ENCODE measurements around the gene LLGL2.
"Not testable (repeated sequence)": the region's sequence is repeated elsewhere in the genome, so short reads cannot be mapped to it uniquely, and the experiment has no call there.

The LLGL2 gene, protein sequence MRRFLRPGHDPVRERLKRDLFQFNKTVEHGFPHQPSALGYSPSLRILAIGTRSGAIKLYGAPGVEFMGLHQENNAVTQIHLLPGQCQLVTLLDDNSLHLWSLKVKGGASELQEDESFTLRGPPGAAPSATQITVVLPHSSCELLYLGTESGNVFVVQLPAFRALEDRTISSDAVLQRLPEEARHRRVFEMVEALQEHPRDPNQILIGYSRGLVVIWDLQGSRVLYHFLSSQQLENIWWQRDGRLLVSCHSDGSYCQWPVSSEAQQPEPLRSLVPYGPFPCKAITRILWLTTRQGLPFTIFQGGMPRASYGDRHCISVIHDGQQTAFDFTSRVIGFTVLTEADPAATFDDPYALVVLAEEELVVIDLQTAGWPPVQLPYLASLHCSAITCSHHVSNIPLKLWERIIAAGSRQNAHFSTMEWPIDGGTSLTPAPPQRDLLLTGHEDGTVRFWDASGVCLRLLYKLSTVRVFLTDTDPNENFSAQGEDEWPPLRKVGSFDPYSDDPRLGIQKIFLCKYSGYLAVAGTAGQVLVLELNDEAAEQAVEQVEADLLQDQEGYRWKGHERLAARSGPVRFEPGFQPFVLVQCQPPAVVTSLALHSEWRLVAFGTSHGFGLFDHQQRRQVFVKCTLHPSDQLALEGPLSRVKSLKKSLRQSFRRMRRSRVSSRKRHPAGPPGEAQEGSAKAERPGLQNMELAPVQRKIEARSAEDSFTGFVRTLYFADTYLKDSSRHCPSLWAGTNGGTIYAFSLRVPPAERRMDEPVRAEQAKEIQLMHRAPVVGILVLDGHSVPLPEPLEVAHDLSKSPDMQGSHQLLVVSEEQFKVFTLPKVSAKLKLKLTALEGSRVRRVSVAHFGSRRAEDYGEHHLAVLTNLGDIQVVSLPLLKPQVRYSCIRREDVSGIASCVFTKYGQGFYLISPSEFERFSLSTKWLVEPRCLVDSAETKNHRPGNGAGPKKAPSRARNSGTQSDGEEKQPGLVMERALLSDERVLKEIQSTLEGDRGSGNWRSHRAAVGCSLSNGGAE

DNA sequence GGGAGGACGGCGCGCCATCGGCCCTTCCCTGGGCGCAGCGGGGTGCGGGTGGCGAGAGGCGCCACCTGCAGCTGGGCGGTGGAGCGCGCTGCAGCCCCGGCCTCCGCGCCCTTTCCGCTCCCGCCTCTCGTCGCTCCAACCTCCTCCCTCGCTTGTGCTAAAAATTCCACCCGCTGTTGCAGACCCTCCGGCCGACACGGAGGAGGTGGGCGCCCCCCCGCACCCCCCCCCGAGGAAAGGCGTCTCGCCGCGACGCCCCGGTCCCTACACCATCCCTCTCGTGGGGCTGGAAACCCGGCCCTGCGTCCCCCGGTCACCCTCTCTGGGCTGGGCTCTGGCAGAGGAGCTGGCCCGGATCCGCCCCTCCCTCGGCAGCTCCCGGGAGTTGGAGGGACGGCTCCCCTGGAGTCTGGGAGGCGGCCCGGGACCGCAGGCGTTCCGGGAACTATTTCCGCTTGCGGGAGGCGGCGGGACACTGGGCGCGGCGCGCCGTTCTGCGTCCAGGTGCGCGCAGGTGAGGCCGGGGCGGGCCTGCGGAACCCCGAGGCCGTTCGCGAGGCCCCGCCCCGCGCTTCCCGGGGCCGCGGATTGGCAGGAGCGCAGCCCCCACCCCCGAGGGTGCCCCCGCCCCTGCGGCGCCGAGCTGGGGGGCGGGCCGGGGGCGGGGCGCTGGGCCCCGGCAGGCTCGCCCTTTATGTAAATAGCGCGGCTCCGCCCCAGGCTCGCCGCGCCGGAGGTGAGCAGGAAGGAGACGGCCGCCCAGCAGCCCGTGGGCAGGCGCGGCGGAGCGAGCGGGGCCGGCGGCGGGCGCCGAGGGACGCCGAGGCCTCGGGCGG lies at the start of gene LLGL2:
Gene LLGL2, plus strand, starts transcription at position 728 of the 836 bp plus-strand sequence. CDS start 17,730 bp downstream, outside the sequence.
- Histone ChIP-seq H3K4me1 (ENCODE audit: insufficient read depth, poor library complexity, severe bottlenecking) (peaks cover 5% of the 10 kb centered on the region), H3K9me3 (ENCODE audit: severe bottlenecking) (no peaks in the 10 kb centered on the region), H3K36me3 (ENCODE audit: low read depth) (peaks cover 15% of the 10 kb centered on the region), H3K27ac (ENCODE audit: poor library complexity, severe bottlenecking) (peak within 1 kb of the TSS; percentile 59), H3K4me3 (ENCODE audit: severe bottlenecking) (peak within 1 kb of the TSS; percentile 58), H3K27me3 (ENCODE audit: insufficient read depth, poor library complexity, severe bottlenecking) (no peaks in the 10 kb centered on the region)
- TF ChIP-seq, protein P1, sequence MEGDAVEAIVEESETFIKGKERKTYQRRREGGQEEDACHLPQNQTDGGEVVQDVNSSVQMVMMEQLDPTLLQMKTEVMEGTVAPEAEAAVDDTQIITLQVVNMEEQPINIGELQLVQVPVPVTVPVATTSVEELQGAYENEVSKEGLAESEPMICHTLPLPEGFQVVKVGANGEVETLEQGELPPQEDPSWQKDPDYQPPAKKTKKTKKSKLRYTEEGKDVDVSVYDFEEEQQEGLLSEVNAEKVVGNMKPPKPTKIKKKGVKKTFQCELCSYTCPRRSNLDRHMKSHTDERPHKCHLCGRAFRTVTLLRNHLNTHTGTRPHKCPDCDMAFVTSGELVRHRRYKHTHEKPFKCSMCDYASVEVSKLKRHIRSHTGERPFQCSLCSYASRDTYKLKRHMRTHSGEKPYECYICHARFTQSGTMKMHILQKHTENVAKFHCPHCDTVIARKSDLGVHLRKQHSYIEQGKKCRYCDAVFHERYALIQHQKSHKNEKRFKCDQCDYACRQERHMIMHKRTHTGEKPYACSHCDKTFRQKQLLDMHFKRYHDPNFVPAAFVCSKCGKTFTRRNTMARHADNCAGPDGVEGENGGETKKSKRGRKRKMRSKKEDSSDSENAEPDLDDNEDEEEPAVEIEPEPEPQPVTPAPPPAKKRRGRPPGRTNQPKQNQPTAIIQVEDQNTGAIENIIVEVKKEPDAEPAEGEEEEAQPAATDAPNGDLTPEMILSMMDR (IDR thresholded peaks at IDR 0.05; ENCODE audit: poor library complexity, severe bottlenecking) = peak; percentile 72
- ATAC-seq (ENCODE audit: low read depth) (peak; percentile 77), DNase-seq (ENCODE audit: low spot score) (peak; percentile 87)

DNA sequence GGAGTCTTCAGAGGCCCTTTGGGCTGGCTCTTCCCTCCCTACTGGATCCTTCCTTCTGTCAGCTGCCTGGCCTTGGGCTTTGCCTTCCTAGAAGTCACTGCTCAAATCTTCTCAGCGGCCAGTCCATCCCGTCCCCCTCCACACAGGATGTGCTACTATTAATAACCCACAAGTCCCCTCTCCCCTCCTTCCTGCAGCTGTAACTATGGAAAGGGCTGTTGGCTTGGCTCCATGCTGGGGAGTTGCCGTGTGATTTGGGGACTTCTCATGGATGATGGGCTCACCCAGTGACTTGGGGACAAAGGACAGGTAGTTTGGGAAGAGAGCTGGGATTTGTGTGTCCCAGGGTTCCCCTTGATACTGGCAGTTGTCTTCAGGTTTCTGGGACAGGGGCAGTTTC lies 49.6 kb upstream of the LLGL2 start:
- ATAC-seq (ENCODE audit: low read depth) = no peak
- DNase-seq (ENCODE audit: low spot score) = no peak
- no peaks in the 10 kb centered on the region for H3K4me1 ChIP-seq (ENCODE audit: insufficient read depth, poor library complexity, severe bottlenecking)
- no peaks in the 10 kb centered on the region for H3K9me3 ChIP-seq (ENCODE audit: severe bottlenecking)
- H3K27ac ChIP-seq (ENCODE audit: poor library complexity, severe bottlenecking) = no peak overlapping the region
- no peak overlapping the region for H3K4me3 ChIP-seq (ENCODE audit: severe bottlenecking)
- H3K27me3 ChIP-seq (ENCODE audit: insufficient read depth, poor library complexity, severe bottlenecking) = no peaks in the 10 kb centered on the region
- peaks cover 26% of the 10 kb centered on the region for H3K36me3 ChIP-seq (ENCODE audit: low read depth)
- TF ChIP-seq, protein P1 (IDR thresholded peaks at IDR 0.05; ENCODE audit: poor library complexity, severe bottlenecking) = no peak

DNA sequence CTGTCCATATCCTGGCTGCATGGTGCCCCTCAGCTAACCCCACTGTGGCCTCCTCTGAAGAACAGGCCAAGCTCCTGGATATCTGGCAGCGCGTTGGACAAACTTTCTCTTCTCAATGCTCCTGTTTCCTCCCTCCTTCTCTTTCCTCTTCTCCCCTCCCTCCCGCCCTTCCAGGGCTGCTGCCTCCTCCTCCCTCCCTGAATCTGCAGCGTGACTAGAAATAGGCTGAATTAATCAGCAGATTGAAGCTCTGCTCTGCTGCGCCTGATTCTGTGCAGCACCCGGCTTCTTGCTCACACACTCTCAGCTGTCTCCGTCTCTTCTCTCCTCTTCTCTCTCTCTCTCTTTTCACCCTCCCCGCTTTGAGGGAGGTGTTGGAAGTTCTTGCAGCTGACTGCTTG lies 49.2 kb upstream of the LLGL2 start:
- no peaks in the 10 kb centered on the region for H3K27me3 ChIP-seq (ENCODE audit: insufficient read depth, poor library complexity, severe bottlenecking)
- TF ChIP-seq, protein P1 (IDR thresholded peaks at IDR 0.05; ENCODE audit: poor library complexity, severe bottlenecking) = no peak
- no peak overlapping the region for H3K27ac ChIP-seq (ENCODE audit: poor library complexity, severe bottlenecking)
- no peaks in the 10 kb centered on the region for H3K4me1 ChIP-seq (ENCODE audit: insufficient read depth, poor library complexity, severe bottlenecking)
- no peak overlapping the region for H3K4me3 ChIP-seq (ENCODE audit: severe bottlenecking)
- ATAC-seq (ENCODE audit: low read depth) (no peak), DNase-seq (ENCODE audit: low spot score) (no peak)
- H3K9me3 ChIP-seq (ENCODE audit: severe bottlenecking) = no peaks in the 10 kb centered on the region
- H3K36me3 ChIP-seq (ENCODE audit: low read depth) = peaks cover 26% of the 10 kb centered on the region

DNA sequence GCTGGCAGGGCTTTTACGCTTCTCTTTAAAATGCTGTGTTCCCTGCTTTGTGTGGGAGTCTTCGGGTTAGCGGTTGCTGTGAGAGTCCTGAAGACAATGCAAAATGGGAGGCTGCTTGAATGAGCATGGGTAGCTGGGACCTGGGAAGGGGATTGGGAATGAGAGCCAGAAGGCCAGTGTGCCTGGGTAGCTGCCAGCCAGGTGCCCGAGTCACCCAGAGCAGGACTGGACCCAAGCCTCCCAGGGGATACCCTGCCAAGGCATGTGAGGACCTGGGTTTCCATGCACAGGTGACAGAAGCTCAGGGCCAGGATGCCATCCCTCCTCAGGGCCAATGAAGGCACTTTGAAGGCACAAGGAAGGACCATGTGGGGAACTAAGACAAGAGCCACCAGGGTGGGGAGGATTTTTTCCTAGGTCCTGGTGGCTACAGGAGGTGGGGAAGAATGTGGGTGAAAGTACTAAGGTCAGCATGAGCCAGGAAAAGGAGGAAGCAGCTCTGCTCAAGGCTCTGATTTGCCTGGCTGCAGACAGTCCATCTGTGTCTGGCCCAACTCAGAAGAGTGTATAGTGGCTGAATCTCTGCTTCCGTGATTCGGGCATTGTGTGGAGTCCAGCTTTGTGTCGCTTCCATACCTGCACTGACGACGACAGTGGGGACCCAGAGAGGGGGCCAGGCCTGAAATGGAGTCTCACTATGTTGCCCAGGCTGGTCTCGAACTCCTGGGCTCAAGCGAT lies 48.6 kb upstream of the LLGL2 start:
- H3K4me1 ChIP-seq (ENCODE audit: insufficient read depth, poor library complexity, severe bottlenecking) = no peaks in the 10 kb centered on the region

DNA sequence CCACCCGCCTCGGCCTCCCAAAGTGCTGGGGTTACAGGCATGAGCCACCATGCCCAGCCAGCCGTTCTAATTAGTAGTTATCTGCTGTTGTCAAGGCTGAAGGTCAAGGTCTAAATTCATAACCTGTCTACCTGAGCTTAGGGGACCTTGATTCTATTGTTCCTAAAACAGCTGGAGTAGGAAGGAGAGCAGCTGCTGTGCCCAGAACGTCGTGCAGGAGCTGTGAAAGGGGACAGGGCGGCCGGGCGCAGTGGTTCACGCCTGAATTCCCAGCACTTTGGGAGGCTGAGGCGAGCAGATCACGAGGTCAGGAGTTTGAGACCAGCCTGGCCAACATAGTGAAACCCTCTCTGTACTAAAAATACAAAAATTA lies 48.0 kb upstream of the LLGL2 start:
- DNase-seq (ENCODE audit: low spot score); H3K4me3 ChIP-seq (ENCODE audit: severe bottlenecking); ATAC-seq (ENCODE audit: low read depth); H3K4me1 ChIP-seq (ENCODE audit: insufficient read depth, poor library complexity, severe bottlenecking); H3K9me3 ChIP-seq (ENCODE audit: severe bottlenecking); H3K27ac ChIP-seq (ENCODE audit: poor library complexity, severe bottlenecking); H3K27me3 ChIP-seq (ENCODE audit: insufficient read depth, poor library complexity, severe bottlenecking): not testable (repeated sequence)
- peaks cover 17% of the 10 kb centered on the region for H3K36me3 ChIP-seq (ENCODE audit: low read depth)

More for the DNA sequence above, 48.6 kb upstream of the LLGL2 start:
- Histone ChIP-seq H3K27me3 (ENCODE audit: insufficient read depth, poor library complexity, severe bottlenecking) (no peaks in the 10 kb centered on the region), H3K9me3 (ENCODE audit: severe bottlenecking) (no peaks in the 10 kb centered on the region), H3K27ac (ENCODE audit: poor library complexity, severe bottlenecking) (no peak overlapping the region), H3K36me3 (ENCODE audit: low read depth) (peaks cover 23% of the 10 kb centered on the region), H3K4me3 (ENCODE audit: severe bottlenecking) (no peak overlapping the region)
- DNase-seq (ENCODE audit: low spot score) = no peak
- TF ChIP-seq, protein P1 (IDR thresholded peaks at IDR 0.05; ENCODE audit: poor library complexity, severe bottlenecking) = no peak
- no peak for ATAC-seq (ENCODE audit: low read depth)

All from RWPE2 (cell line).